Fibroblast of pulmonary artery (primary cell): ENCODE results near the gene PYDC1.

ENCODE experiments used
- DNase-seq: peaks from one replicate; pipeline ENCODE4 v3.0.0-alpha.2; 2010; ENCODE audit warnings: low read depth
- H3K4me3 ChIP-seq: replicated peaks from 2 replicates; pipeline ENCODE4 v1.5.1; 2011; ENCODE audit warnings: low read depth, mild to moderate bottlenecking, control low read depth, low read length, moderate library complexity
- CTCF ChIP-seq: IDR thresholded peaks from 2 replicates; pipeline ENCODE4 v1.5.1; 2011; ENCODE audit warnings: mild to moderate bottlenecking, control low read depth, low read length, inconsistent platforms; ENCODE audit errors: missing control alignments

Gene PYDC1

GRCh38 chr16:31188450-31189411 is 28.2 kb downstream of the PYDC1 start:
- DNase-seq = no peak
- no peak overlapping the region for H3K4me3 ChIP-seq
- TF ChIP-seq CTCF = no peak

- TF ChIP-seq CTCF = no peak
- no peak overlapping the region for H3K4me3 ChIP-seq
- DNase-seq = no peak
Measured at GRCh38 chr16:31187808-31188189, 29.1 kb downstream of the PYDC1 start.

- TF ChIP-seq CTCF = no peak
- no peak for DNase-seq
- H3K4me3 ChIP-seq = no peak overlapping the region
Measured at GRCh38 chr16:31186930-31187807, 29.8 kb downstream of the PYDC1 start.

GRCh38 chr16:31186176-31186575 is 30.8 kb downstream of the PYDC1 start:
- no peak for TF ChIP-seq CTCF
- H3K4me3 ChIP-seq = no peak overlapping the region
- DNase-seq = no peak

- TF ChIP-seq CTCF = no peak
- H3K4me3 ChIP-seq = no peak overlapping the region
- no peak for DNase-seq
Measured at GRCh38 chr16:31185339-31185738, 31.6 kb downstream of the PYDC1 start.

GRCh38 chr16:31184888-31185287 is 32.0 kb downstream of the PYDC1 start:
- no peak for TF ChIP-seq CTCF
- H3K4me3 ChIP-seq = no peak overlapping the region
- DNase-seq = no peak
